Activated T-helper 1 cell treated with Interleukin-2 at 50 U/mL for 16 hours (primary cell): ENCODE measurements around the gene C11orf98.
"Not testable (repeated sequence)": the region's sequence is repeated elsewhere in the genome, so short reads cannot be mapped to it uniquely, and the experiment has no call there.

Experiments
- DNase-seq: peaks from one replicate; pipeline ENCODE4 v3.0.0-alpha.2; 2020; ENCODE audit warnings: low read depth

C11orf98 gene

DNA sequence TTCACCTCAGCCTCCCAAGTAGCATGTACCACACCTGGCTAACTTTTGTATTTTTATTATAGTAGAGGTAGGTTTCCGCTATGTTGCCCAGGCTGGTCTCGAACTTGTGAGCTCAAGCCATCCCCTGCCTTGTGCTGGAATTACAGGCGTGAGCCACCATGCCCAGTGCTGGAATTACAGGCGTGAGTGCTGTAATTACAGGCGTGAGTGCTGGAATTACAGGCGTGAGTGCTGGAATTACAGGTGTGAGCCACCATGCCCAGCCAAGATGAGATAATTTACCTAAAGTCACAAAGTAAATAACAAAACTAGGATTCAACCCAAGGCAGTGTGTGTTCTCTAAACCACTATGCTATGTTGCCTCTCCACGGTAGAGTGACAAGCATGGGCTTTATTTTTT is 17.5 kb upstream of the C11orf98 start:
- no peak for DNase-seq

DNA sequence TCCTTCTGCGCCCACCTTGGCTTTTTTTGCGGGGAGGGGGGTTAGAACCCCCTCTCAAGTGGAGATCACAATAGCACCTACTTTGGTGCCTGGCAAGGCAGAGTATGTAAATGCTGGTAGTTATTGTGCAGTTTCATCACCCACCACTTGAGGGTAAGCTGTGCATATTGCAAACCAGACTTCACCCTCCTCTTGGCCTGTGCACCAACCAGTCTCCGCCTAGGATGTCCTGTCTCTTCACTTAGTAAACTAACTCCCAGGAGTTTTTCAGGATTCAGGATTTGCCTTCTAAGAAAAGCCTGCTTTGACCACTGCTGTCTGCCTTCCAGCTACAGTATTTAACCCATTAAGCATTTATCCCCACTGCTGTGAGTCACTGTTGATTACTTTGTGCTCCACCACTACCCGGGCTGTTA is 15.8 kb upstream of the C11orf98 start:
- DNase-seq: no peak

DNA sequence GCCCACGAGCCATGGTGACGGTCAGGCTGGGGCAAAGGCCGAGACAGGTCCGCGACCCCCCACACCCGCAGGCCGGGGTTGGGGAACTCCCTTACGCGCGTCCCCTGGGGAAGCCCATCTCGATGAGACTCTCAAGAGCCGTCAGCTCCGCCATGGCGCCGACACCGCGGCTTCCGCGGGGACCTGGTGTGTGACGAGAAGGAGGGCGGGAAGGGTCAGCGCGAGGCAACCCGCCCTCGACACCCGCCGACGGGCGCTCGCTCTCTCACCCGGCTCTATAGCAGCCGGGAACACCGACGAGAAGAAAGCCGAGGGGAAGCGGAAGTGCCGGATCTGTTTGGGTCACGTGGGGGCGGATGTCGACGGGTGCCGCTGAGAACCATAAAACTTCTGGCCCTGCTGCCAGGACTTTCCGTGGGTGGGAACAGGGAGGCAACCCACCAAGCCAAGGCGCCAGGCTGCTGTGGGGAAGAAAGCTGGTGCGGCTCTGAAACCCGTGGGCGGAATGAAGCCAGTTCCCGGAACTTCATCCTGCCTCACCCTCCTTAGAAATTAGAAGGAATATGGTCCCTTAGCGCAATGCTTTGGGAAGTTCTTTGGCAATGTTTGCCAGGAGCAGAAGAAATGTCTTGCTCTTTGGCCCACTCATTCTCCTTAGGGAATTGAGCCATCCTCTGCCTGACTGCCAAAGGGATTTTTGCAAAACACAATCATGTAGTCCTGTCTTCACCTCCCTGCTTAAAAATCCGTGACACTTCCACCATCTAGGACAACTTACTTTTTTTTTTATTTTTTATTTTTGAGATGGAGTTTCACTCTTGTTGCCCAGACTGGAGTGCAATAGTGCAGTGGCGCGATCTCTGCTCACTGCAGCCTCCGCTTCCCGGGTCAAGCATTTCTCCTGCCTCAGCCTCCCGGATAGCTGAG is 14.0 kb upstream of the C11orf98 start, which contains the start of gene UBXN1:
Gene UBXN1, minus strand, starts transcription at position 304 of the 927 bp plus-strand sequence. Its CDS starts 150 bp downstream, at position 154.
- peak; percentile 72 for DNase-seq

DNA sequence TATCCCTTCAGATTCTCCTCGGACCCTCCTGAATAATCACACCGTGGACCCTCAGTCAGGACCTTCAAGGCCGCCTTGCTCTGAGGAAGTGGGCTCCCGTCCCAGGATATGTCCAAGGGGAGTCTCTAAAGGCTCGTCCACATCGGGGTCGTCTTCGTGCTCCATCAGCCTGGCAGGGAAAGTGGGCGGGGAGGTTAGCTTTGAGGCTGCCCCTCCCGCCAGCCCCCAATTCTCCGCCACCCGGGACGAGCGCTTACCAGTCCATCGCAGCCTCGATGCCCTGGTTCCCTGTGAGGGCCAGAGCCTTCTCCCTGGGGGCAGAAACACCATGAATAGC is 13.4 kb upstream of the C11orf98 start:
- DNase-seq: no peak

DNA sequence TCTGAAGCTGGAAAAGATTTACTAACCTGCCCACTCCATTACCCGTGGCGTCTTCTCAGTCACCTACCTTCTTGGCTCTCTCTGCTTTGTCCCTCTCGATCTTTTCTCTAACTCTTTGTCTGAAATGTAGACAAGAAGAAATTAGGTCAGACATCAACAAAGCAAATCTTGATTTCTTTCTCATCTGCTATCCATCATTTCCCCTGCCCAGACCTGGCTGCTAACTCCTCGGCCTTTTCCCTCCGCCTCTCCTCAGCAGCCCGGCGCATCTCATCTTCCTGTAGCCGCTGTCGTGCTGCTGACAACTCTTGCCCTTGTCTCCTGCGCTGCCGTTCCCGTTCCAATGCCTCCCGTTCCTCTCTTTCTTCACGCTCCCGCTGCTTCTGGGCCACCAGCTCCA is 12.7 kb upstream of the C11orf98 start:
- DNase-seq: no peak

DNA sequence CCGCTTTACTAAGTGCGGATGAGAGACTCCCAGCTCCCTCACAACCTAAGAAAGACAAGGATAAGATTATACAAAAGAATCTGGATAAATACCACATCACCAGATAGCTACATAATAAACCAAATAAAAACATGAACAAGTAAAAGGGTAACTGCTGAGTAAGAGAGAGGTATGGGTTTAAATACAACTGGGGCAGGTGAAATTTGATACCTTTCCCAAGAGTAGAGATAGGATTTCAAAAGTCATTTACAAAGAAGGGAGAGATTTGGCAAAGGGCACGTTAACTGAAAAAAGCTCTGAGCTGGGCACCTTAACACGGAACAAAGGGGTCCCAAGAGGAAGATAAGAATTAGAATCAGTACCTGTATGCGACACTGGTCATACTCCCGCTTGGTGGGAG is 12.1 kb upstream of the C11orf98 start:
- DNase-seq: no peak

DNA sequence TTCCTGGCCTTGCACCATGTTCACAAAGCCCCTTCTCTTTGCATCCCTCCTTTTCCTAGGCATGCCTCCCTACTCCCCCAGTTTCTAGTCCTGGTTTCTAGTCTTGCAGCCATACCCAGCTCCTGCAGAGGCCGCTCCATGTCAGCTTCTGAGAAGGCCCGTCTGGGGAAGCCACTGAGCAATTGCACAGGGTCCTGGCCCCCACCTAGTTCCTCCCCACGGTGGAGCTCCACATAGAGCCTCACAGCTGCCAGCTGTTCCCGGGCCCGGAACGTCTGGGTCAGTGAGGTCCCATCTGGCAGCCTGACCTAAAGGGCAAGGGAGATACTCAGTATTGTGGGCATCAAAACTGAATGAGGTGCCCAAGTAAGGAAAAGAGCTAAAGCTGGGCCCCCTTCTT is 11.7 kb upstream of the C11orf98 start:
- DNase-seq: no peak

DNA sequence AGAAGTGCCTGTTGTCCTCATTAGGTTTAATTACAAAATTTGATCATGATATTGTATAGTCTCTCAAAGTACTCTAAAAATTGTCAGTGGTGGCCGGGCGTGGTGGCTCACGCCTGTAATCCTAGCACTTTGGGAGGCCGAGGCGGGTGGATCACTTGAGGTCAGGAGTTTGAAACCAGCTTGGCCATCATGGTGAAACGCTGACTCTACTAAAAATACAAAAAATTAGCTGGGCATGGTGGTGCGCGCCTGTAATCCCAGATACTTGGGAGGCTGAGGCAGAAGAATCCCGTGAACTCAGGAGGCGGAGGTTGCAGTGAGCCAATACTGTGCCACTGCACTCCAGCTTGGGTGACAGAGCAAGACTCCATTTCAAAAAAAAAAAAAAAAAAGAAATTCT is 10.4 kb upstream of the C11orf98 start:
- DNase-seq: not testable (repeated sequence)

DNA sequence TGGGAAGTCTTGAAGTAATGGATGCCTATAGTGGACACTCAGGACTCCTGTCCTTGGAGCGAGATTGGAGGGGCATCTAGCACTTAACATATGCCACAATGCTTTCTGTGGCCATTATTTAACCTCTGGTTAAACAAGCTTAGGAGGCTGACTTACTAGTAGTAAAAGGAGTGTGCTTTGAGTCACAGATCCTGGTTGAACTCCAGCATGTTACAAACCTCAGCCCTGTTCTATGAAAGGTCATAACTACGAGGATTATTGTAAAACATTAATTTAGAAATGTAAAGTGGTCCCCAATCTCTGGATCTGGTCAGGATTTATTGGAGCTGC is 8.2 kb upstream of the C11orf98 start:
- no peak for DNase-seq

DNA sequence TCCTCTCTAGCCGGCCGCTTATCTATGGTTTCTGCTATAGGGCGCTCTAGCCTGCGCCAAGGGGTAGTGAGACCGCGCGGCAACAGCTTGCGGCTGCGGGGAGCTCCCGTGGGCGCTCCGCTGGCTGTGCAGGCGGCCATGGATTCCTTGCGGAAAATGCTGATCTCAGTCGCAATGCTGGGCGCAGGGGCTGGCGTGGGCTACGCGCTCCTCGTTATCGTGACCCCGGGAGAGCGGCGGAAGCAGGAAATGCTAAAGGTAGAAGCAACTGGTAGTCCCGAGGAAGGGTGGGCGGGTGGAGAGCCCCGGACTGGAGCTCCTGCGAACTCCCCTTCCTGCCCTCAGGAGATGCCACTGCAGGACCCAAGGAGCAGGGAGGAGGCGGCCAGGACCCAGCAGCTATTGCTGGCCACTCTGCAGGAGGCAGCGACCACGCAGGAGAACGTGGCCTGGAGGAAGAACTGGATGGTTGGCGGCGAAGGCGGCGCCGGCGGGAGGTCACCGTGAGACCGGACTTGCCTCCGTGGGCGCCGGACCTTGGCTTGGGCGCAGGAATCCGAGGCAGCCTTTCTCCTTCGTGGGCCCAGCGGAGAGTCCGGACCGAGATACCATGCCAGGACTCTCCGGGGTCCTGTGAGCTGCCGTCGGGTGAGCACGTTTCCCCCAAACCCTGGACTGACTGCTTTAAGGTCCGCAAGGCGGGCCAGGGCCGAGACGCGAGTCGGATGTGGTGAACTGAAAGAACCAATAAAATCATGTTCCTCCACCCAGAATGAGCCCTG is 6.8 kb upstream of the C11orf98 start, which contains the start of the genes LBHD1 and UQCC3:
Gene LBHD1, minus strand, starts transcription at position 660 of the 782 bp plus-strand sequence. CDS start 2,236 bp downstream, outside the sequence.
Gene UQCC3, plus strand, starts transcription at position 66 of the 782 bp plus-strand sequence. Its CDS starts 73 bp downstream, at position 139.
- DNase-seq: peak; percentile 50

DNA sequence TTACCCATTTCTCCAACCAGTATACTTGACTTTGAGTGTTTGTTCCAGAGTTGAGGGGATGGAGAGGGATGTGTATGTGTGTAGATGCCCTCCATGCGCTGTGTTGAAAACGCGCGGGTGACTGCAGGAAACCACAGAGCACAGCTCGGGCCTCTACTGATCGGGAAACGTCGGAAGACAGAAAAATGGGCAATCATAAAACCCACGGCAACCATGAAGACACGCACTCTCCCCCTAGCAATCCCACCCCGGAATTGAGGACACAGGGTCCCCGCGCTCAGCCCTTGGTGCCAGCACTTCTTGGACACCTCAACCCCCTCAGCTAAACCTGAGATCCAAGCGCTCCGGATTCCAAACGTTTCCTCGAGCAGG is 6.2 kb upstream of the C11orf98 start:
- no peak for DNase-seq

DNA sequence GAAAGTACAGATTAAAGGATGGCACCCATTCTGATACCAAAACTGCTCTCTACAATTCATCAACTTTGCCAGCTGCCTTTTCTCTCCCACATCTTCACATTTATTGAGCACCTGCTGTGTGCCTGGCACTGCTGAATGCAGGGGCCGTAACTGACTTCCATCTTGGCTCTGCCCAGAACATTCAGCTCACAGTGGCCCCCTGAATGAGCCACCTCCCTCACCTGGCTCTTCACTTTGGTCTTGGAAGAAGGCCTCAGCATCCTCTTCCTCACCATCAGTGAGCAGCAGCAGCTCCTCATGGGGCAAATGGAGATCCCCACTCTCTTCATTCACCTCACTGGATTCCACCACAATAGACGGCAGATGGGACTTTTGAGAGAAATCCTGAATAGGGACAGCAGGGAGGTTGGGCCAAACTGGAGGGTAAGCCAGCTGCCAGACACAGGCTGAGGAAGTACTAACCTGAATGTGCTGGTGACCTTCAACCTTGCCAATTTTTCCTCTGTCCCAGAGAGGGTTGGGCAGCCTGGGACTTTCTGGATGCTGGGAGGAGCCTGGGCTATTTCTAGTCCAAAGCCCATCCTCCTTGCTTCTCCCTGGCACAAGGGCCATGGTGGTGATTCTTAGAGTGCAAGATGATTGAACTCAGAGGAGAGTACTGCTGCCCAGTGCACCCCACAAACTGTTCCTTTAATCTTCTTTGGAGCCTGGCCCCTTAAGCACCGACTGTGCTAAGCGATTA is 4.6 kb upstream of the C11orf98 start:
- DNase-seq: no peak

DNA sequence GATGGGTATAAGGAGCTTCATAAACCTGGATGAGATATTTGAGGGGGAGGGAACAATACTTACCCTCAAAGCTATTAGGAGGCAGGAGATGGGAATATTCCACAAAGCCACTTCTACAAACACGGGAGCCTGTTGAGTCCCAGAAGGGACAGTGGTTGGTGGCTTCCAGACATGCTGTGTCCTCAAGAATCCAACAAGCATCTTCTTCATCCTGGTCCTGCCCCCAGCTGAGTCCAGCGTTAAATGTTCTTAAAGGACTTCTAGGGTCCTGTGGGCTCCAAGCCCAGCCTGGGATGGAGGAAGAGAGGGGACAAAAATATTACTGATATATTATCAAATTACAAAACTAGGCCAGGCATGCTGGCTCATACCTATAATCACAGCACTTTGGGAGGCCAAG is 2.5 kb upstream of the C11orf98 start:
- DNase-seq: no peak

DNA sequence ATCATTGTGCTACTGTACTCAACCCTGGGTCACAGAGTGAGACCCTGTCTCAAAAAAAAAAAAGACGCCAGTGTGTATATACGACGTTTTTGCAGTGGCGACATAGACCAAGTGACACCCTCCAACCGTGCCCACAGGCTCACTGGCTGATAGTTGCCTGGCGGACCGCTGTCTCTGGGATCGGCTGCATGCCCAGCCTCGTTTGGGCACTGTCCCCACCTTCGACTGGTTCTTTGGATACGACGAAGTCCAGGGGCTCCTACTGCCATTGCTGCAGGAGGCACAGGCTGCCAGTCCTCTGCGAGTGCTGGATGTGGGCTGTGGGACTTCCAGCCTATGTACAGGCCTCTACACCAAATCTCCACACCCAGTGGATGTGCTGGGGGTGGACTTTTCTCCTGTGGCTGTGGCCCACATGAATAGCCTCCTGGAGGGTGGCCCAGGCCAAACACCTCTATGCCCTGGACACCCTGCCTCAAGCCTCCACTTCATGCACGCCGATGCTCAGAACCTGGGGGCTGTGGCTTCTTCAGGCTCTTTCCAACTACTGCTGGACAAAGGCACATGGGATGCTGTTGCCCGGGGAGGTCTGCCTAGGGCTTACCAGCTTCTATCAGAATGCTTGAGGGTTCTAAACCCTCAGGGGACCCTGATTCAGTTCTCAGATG is 1.4 kb upstream of the C11orf98 start:
- DNase-seq: no peak

DNA sequence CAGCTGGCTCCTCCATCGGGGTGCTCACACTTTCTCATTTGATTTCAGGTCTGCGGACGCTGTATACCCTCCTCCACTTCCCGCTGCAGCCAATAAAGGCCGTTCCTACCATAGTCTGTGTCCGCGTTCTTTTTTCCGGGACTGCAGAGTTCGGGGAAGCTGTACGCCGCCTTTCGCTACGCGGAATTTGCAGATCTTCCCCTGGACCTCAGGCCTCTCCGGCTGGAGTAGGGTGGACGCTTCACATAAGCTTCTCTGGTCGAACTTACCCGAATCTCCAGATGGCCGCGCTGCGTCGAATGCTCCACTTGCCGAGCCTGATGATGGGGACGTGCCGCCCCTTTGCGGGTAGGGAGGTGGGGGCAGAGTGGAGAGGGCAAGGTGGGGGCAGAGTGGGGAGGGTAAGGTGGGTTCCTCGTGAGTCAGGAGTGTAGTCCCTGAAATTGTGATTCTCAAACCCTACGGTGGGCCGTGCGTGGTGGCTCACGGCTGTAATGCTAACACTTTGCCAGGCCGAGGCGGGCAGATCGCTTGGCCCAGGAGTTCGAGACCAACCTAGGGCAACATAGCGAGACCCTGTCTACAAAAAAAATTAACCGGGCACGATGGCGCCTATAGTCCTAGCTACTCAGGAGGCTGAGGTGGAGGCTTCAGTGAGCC is 719 bp upstream of the C11orf98 start:
- peak; percentile 25 for DNase-seq

DNA sequence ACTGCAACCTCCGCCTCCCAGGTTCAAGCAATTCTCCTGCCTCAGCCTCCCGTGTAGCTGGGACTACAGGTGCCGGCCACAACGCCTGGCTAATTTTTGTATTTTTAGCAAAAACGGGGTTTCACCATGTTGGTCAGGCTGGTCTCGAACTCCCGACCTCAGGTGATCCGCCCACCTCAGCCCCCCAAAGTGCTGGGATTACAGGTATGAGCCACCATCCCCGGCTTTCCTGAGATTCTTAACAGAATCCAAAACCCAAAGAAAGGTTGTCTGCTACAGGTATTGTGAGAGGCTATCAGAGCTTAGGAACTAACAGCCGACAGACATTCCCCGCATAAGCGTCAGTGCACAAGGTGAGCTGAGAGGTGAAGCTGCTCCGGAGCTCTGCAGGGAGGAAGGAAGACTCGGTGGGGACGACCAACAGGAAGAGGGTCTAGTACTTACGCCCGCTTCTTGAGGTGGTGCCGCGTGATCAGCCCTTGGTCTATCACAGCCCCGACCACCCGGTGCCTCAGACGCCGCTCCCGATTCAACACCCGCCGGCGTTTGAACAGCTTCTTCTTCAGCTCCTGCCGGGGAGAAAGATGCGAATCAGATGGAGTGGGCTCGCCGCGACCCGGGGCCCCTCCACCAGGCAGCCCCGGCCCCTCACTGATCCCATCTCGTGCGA is 470 bp downstream of the C11orf98 start:
- DNase-seq: no peak

DNA sequence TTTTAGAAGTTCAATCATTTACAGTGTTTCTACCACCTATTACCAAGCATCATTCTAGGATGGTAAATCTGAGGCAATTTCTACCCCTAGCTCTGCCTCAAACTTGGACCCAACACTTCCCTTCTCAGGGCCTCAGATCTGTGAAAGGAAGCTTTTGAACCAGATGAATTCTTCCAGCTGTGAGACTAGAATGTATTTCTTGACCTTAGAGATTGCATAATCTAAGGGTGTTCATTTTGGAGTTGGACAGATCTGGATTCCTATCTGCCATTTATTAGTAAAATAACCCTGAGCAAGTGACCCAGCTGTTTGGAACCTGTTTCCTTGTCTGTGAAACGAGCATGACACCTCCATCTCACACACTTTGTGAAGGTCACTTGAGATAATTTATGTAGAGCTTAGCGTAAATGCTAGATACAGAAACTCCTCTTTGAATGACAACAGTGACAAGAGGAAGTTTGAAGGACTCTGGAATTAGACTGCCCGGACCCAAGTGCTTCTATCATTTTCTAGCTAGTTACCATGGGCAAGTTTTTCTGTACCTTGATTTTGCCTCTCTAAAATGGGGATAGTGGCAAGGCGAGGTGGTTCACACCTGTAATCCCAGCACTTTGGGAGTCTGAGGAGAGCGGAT is 8.1 kb downstream of the C11orf98 start:
- DNase-seq: no peak

DNA sequence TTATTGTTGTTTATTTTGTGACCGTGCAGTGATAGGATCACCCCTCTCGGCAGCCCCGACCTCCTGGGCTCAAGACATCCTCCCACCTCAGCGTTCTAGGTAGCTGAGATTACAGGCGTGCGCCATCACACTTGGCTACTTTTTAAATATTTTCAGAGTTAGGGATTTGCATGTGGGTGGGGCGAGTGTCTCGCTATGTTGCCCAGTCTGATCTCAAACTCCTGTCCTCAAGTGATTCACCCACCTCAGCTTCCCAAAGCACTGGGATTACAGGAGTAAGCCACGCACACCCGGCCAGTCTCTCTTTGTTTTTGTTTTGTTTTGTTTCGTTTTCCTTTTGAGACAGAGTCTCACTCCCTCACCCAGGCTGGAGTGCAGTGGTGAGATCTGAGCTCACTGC is 10.7 kb downstream of the C11orf98 start:
- no peak for DNase-seq

DNA sequence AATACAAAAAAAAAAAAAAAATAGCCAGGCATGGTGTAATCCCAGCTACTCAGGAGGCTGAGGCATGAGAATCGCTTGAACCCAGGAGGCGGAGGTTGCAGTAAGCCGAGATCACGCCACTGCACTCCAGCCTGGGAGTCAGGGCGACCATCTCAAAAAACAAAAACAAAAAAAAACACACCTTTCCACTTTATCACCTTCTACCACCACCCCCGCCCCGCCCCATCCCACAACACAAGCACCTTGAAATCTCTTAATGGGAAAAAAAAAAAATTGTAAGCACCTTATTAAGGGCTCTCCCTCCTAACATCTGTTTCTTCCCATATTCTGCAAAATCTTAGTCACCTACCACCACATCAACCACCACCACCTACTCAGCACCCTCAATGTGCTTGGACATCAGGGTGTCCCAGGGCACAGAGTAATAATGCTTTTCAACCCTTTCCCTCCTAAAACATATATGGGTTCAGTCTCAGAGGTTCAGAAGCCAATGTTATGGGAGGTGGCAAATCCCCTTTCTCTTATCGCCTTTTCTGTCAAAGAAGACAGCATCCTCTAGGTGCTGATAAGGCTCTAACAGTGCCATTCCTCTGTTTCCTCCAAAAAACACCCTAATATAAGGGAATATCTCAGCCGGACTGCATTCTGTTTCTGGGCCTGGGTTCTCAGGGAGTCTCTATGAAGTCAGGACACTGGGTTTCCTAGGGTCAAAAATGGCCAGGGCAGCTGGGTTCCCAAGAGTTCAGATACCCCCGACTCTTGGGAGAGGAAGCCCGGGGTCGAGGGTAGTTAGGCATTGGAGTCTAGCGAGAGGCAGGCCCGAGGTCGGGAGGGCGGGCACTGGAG is 12.6 kb downstream of the C11orf98 start:
- no peak for DNase-seq
